Measurements from ENCODE around the gene ANTXR2.

ANTXR2 gene

GRCh38 chr4:80091688-80092087, 18.7 kb upstream of the ANTXR2 start:
- no peak overlapping the region for H3K9ac ChIP-seq (ENCODE audit: low read length)
- no peak overlapping the region for H3K4me3 ChIP-seq (ENCODE audit: low read depth, low read length, poor library complexity, severe bottlenecking)
- H3K9me2 ChIP-seq (ENCODE audit: low read depth, low read length): no peaks in the 10 kb centered on the region
- no peaks in the 10 kb centered on the region for H4K20me1 ChIP-seq (ENCODE audit: insufficient read depth, low read length)
- H3K36me3 ChIP-seq (ENCODE audit: insufficient read depth, low read length): no peaks in the 10 kb centered on the region
- H3K79me2 ChIP-seq (ENCODE audit: insufficient read depth, low read length): no peaks in the 10 kb centered on the region
- no peak overlapping the region for H2AFZ ChIP-seq (ENCODE audit: low read length)
- no peak overlapping the region for H3K27ac ChIP-seq (ENCODE audit: low read depth, low read length, poor library complexity, severe bottlenecking)
- TF ChIP-seq EZH2 (IDR thresholded peaks at IDR 0.05; ENCODE audit: borderline replicate concordance, low read length) (no peak), CTCF (IDR thresholded peaks at IDR 0.05; ENCODE audit: low read length) (no peak)
- H3K9me3 ChIP-seq (ENCODE audit: low read length): no peaks in the 10 kb centered on the region
- no peaks in the 10 kb centered on the region for H3F3A ChIP-seq (ENCODE audit: insufficient read depth, low read length)
- no peak overlapping the region for H3K4me2 ChIP-seq (ENCODE audit: low read length)
- H3K27me3 ChIP-seq (ENCODE audit: insufficient read depth, low read length): no peaks in the 10 kb centered on the region
- H3K4me1 ChIP-seq (ENCODE audit: insufficient read depth, low read length, severe bottlenecking): no peaks in the 10 kb centered on the region

- H3K4me1 ChIP-seq (ENCODE audit: insufficient read depth, low read length, severe bottlenecking): no peaks in the 10 kb centered on the region
- H3K9ac ChIP-seq (ENCODE audit: low read length): no peak overlapping the region
- H4K20me1 ChIP-seq (ENCODE audit: insufficient read depth, low read length): no peaks in the 10 kb centered on the region
- no peak overlapping the region for H3K4me2 ChIP-seq (ENCODE audit: low read length)
- H3K27me3 ChIP-seq (ENCODE audit: insufficient read depth, low read length): no peaks in the 10 kb centered on the region
- H3K9me2 ChIP-seq (ENCODE audit: low read depth, low read length): no peaks in the 10 kb centered on the region
- H3K27ac ChIP-seq (ENCODE audit: low read depth, low read length, poor library complexity, severe bottlenecking): no peak overlapping the region
- no peak overlapping the region for H3K4me3 ChIP-seq (ENCODE audit: low read depth, low read length, poor library complexity, severe bottlenecking)
- H3F3A ChIP-seq (ENCODE audit: insufficient read depth, low read length): no peaks in the 10 kb centered on the region
- no peak for TF ChIP-seq EZH2 (IDR thresholded peaks at IDR 0.05; ENCODE audit: borderline replicate concordance, low read length)
- TF ChIP-seq CTCF (IDR thresholded peaks at IDR 0.05; ENCODE audit: low read length): no peak
- no peaks in the 10 kb centered on the region for H3K36me3 ChIP-seq (ENCODE audit: insufficient read depth, low read length)
- no peaks in the 10 kb centered on the region for H3K9me3 ChIP-seq (ENCODE audit: low read length)
- no peaks in the 10 kb centered on the region for H3K79me2 ChIP-seq (ENCODE audit: insufficient read depth, low read length)
- H2AFZ ChIP-seq (ENCODE audit: low read length): no peak overlapping the region
These were observed 18.2 kb upstream of the ANTXR2 start for GRCh38 chr4:80091184-80091583.

- no peaks in the 10 kb centered on the region for H3K79me2 ChIP-seq (ENCODE audit: insufficient read depth, low read length)
- H4K20me1 ChIP-seq (ENCODE audit: insufficient read depth, low read length): no peaks in the 10 kb centered on the region
- no peaks in the 10 kb centered on the region for H3K9me3 ChIP-seq (ENCODE audit: low read length)
- H2AFZ ChIP-seq (ENCODE audit: low read length): no peak overlapping the region
- H3K9me2 ChIP-seq (ENCODE audit: low read depth, low read length): no peaks in the 10 kb centered on the region
- H3K4me1 ChIP-seq (ENCODE audit: insufficient read depth, low read length, severe bottlenecking): no peaks in the 10 kb centered on the region
- H3K27me3 ChIP-seq (ENCODE audit: insufficient read depth, low read length): no peaks in the 10 kb centered on the region
- TF ChIP-seq CTCF (IDR thresholded peaks at IDR 0.05; ENCODE audit: low read length) (no peak), EZH2 (IDR thresholded peaks at IDR 0.05; ENCODE audit: borderline replicate concordance, low read length) (no peak)
- no peak overlapping the region for H3K4me2 ChIP-seq (ENCODE audit: low read length)
- H3K36me3 ChIP-seq (ENCODE audit: insufficient read depth, low read length): no peaks in the 10 kb centered on the region
- no peak overlapping the region for H3K4me3 ChIP-seq (ENCODE audit: low read depth, low read length, poor library complexity, severe bottlenecking)
- no peaks in the 10 kb centered on the region for H3F3A ChIP-seq (ENCODE audit: insufficient read depth, low read length)
- H3K27ac ChIP-seq (ENCODE audit: low read depth, low read length, poor library complexity, severe bottlenecking): no peak overlapping the region
- H3K9ac ChIP-seq (ENCODE audit: low read length): no peak overlapping the region
These were observed 17.1 kb upstream of the ANTXR2 start for GRCh38 chr4:80090090-80090489.
